ENCODE data around the gene GNAL. TPM values are rescaled to one million over a fixed set of nuclear protein-coding genes. Genes with fewer than 3 reads are reported as not detected.
"Not testable (repeated sequence)": the region's sequence is repeated elsewhere in the genome, so short reads cannot be mapped to it uniquely, and the experiment has no call there.

GNAL gene
- total and polyA plus RNA-seq, 11 donors = 0.76 to 5.9 (median 1.6) TPM

- TF ChIP-seq, protein P1, sequence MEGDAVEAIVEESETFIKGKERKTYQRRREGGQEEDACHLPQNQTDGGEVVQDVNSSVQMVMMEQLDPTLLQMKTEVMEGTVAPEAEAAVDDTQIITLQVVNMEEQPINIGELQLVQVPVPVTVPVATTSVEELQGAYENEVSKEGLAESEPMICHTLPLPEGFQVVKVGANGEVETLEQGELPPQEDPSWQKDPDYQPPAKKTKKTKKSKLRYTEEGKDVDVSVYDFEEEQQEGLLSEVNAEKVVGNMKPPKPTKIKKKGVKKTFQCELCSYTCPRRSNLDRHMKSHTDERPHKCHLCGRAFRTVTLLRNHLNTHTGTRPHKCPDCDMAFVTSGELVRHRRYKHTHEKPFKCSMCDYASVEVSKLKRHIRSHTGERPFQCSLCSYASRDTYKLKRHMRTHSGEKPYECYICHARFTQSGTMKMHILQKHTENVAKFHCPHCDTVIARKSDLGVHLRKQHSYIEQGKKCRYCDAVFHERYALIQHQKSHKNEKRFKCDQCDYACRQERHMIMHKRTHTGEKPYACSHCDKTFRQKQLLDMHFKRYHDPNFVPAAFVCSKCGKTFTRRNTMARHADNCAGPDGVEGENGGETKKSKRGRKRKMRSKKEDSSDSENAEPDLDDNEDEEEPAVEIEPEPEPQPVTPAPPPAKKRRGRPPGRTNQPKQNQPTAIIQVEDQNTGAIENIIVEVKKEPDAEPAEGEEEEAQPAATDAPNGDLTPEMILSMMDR (IDR thresholded peaks at IDR 0.05) = no peak
- no peak for TF ChIP-seq POLR2A (IDR thresholded peaks at IDR 0.05)
- DNase-seq = no peak
- Histone ChIP-seq H3K9me3 (no peaks in the 10 kb centered on the region), H3K36me3 (peaks cover 0 to 100% (median 82%) of the 10 kb centered on the region in 9 donors), H3K27me3 (no peaks in the 10 kb centered on the region), H3K27ac (no peak overlapping the region), H3K4me1 (peaks cover 0 to 16% (median 0%) of the 10 kb centered on the region in 12 donors), H3K4me3 (no peak overlapping the region)
- no peak for ATAC-seq
- WGBS, 4 donors = 78 to 84% (median 79%) methylated on average over 8 of the region's 8 CpGs
- intact Hi-C loops (cut with DNase I) = no loop called here
Observed at GRCh38 chr18:11887328-11888128, 198.5 kb downstream of the GNAL start.

DNA sequence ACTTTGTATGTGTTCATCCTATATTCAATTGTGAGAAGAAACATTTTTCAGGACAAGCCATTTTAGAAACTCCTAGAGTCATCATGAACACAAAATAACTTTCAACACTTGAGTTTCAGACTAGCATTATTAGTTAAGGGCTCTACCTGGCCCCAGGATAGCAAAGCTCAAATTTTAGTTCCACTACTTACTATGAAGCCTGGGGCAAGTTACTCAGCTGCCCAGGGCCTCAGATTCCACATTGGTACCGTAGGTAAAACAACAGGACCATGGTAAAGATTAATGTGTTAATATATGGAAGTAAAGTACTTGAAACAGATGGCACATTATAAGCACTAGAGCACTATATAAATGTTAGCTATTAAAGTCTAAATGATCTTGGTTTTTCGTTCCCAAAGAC is 199.7 kb downstream of the GNAL start:
- H3K27ac ChIP-seq = no peak overlapping the region
- no peak for TF ChIP-seq POLR2A (IDR thresholded peaks at IDR 0.05)
- TF ChIP-seq, protein P1 (IDR thresholded peaks at IDR 0.05) = no peak
- no peaks in the 10 kb centered on the region for H3K27me3 ChIP-seq
- H3K36me3 ChIP-seq = peaks cover 0 to 100% (median 91%) of the 10 kb centered on the region in 9 donors
- no peak overlapping the region for H3K4me3 ChIP-seq
- intact Hi-C loops (cut with DNase I) = no loop called here
- peaks cover 0 to 13% (median 0%) of the 10 kb centered on the region in 12 donors for H3K4me1 ChIP-seq
- 90 to 98% (median 95%) methylated on average over 2 of the region's 2 CpGs for WGBS, 4 donors
- ATAC-seq = no peak
- DNase-seq = no peak
- H3K9me3 ChIP-seq = no peaks in the 10 kb centered on the region

GRCh38 chr18:11889284-11889683 is 200.2 kb downstream of the GNAL start:
- WGBS, 4 donors = 95 to 99% (median 97%) methylated on average over 5 of the region's 5 CpGs
- H3K27ac ChIP-seq = no peak overlapping the region
- peaks cover 0 to 17% (median 0%) of the 10 kb centered on the region in 12 donors for H3K4me1 ChIP-seq
- H3K36me3 ChIP-seq = peaks cover 0 to 100% (median 86%) of the 10 kb centered on the region in 9 donors
- no peak overlapping the region for H3K4me3 ChIP-seq
- no peak for TF ChIP-seq POLR2A (IDR thresholded peaks at IDR 0.05)
- TF ChIP-seq, protein P1 (IDR thresholded peaks at IDR 0.05) = no peak
- no peaks in the 10 kb centered on the region for H3K27me3 ChIP-seq
- ATAC-seq (no peak), DNase-seq (no peak)
- H3K9me3 ChIP-seq = no peaks in the 10 kb centered on the region
- intact Hi-C loops (cut with DNase I) = no loop called here

DNA sequence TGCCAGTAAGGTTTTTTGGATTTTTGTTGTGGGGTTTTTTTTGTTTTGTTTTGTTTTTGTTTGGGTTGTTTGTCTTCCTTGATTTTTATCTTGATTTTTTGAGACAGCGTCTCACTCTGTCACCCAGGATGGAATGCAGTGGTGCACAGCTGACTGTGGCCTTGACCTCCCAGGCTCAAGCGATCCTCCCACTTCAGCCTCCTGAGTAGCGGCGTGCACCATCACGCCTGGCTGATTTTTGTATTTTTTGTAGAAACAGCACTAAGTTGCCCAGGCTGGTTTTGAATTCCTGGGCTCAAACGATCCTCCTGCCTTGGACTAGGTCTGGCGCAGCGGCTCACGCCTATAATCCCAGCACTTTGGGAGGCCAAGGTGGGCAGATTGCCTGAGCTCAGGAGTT is 202.7 kb downstream of the GNAL start:
- Histone ChIP-seq H3K27me3 (no peaks in the 10 kb centered on the region), H3K4me3 (no peak overlapping the region), H3K27ac (no peak overlapping the region), H3K9me3 (no peaks in the 10 kb centered on the region), H3K4me1 (peaks cover 0 to 15% (median 0%) of the 10 kb centered on the region in 12 donors), H3K36me3 (peaks cover 0 to 98% (median 84%) of the 10 kb centered on the region in 9 donors)
- intact Hi-C loops (cut with DNase I) = no loop called here
- TF ChIP-seq, protein P1 (IDR thresholded peaks at IDR 0.05) = no peak
- TF ChIP-seq POLR2A (IDR thresholded peaks at IDR 0.05) = no peak
- DNase-seq (no peak), ATAC-seq (no peak)
- WGBS, 4 donors = 95 to 99% (median 97%) methylated on average over 9 of the region's 9 CpGs

DNA sequence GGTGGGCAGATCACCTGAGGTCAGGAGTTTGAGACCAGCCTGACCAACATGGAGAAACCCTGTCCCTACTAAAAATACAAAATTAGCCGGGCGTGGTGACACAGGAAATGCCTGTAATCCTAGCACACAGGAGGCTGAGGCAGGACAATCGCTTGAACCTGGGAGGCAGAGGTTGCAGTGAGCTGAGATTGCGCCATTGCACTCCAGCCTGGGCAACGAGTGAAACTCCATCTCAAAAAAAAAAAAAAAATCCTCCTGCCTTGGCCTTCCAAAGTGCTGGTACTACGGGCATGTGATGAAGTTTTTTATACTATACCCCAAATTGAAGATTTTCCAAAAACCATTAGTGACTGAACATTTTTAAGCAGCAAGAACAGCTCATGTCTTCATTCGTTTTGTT is 203.4 kb downstream of the GNAL start:
- H3K36me3 ChIP-seq = peaks cover 0 to 94% (median 81%) of the 10 kb centered on the region in 9 donors
- 69 to 80% (median 74%) methylated on average over 7 of the region's 7 CpGs for WGBS, 4 donors

More for the DNA sequence above, 203.4 kb downstream of the GNAL start:
- H3K4me3 ChIP-seq; H3K9me3 ChIP-seq; ATAC-seq; H3K27me3 ChIP-seq; intact Hi-C loops (cut with DNase I); DNase-seq; H3K27ac ChIP-seq: not testable (repeated sequence)
- peaks cover 0 to 15% (median 0%) of the 10 kb centered on the region in 12 donors for H3K4me1 ChIP-seq

All from heart left ventricle (tissue), 16 donors.